Activated CD4-positive, alpha-beta T cell treated with anti-CD3 and anti-CD28 coated beads, Interleukin-2, amount 50 U/mL, for 4 hours (primary cell): ENCODE data around the gene USP10.

Source experiments
- DNase-seq, 2 experiments: peaks; one replicate each; pipeline ENCODE4 v3.0.0-alpha.2; 2020

USP10 gene

GRCh38 chr16:84778720-84779119 lies 78.9 kb downstream of the USP10 start:
- no peak for DNase-seq

DNA sequence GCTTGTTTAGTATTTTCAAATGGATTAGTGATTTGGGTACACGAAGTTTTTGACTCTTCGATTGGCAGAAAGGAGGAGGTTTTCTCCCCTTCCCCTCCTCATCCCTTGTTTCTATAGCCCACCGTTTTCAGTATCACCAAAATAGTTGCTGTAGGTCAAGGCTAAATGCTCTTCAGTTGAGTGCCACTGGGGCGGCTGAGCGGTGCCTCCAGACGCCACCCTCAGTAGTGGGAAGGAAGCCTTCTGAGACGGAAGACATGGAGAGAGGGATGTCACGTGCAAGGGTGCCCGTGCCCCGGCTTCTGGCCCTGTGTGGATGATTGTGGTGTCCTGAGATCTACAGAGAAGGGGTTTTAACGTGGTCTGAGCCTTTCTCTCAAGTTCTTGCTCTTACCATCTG lies 80.3 kb downstream of the USP10 start:
- DNase-seq = no peak

DNA sequence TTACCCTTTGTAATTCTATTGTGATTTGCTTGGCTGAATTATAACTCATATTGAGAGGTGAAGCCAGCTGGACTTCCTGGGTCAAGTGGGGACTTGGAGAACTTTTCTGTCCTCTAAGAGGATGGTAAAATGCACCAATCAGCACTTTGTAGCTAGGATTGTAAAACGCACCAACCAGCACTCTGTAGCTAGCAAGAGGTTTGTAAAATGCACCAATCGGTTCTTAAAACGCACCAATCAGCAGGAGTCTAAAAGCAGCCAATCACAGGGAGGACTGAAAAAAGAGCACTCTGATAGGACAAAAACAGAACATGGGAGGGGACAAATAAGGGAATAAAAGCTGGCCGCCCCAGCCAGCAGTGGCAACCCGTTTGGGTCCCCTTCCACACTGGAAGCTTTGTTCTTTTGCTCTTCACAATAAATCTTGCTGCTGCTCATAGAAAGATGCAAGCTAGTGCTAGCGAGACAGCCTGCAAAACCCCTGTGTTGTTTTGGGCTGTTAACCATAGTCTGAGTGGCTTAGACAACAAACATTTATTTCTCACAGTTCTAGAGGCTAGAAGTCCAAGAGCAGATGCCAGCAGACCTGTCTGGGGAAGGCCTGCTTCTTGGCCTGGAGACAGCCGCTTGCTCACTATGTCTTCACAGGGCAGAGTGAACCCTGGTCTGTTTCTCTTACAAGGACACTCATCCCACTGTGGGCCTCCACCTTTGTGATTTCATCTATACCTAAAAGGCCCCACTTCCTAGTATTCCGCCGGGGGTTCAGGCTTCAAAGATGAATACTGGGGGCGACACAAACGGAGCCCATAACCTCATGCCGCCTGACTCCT lies 81.0 kb downstream of the USP10 start:
- DNase-seq = no peak

DNA sequence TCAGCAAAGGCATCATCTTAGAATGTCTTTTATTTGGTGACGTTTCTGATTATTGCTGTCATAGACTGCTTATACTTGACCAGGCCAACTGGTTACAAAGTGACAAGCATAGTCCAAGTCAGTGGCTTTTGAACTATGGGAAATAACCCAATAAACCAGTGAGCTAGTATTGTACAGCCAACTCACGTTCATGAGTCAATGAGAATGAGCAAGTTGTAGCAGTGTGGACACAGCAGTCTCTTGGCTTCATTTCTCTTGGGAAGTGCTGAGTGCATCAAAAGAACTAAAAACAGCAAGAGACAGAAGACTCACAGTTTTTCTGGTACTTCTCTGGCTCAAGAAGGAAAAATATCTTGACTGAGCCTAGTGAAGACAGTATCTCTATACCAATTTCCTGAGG lies 83.0 kb downstream of the USP10 start:
- DNase-seq = no peak

DNA sequence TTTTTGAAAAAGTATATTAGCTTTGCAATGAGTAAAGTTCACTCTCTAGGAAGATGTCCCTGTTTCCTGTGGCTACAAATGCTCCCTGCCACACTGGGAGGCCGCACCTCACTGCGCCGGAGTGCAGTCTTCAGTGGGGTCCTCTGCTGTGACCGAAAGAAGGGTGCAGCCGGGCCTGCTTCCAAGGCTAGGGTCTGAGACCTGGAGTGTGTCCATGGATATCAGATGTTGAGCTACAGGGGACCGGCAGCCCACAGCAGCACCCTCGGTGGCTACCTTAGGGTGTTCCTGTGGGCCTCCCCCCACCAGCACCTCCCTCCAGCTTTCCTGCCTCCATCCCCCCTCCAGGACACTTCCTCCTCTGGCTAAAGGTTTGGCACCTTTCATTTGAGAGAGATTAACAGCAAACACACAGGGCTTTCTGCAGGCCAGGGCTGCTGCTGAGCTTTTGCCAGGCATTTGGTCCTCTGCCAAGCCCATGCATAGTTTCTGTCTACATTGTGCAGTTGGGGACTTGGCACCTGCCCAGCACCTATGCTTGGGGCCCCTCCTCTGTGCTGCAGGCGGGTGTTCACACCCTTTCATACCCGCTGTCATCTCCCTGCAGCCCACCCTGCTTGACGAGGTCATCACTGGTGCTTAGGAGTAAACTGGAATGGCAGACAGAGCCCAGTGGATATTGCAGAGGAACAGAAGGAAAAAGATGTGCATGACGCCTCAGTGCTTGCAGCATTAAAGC lies 86.2 kb downstream of the USP10 start:
- DNase-seq = no peak

DNA sequence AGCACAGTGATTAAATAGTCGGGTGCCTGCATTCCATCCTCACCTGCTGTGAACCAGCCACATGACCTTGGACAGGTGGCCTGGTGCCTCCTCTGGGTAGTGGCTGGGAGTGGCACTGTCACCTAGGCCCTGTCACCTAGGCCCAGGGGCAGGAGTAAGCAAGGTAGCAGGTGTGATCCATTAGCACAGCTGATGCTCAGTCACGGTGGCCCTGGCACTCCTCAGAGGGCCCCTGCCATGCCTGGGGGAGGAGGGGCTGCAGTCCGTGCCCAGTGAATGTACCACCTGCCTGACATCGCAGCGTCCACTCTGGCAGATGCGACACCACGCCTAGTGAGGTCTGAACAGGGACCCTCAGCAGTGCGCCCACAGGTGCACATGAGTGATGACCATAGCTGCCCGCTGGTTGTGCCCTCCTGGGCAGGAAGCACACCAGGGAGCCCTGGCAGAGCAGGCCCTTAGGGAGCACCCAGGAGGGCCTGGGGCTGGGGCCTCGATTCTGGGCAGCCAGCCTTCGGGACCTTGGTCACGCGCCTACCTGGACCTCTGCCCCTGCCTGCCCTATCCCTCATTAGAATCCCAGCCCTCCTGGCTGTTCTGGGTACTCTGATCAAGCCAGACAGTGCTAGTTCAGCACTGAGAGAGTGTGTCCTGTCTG lies 86.9 kb downstream of the USP10 start:
- DNase-seq = no peak

DNA sequence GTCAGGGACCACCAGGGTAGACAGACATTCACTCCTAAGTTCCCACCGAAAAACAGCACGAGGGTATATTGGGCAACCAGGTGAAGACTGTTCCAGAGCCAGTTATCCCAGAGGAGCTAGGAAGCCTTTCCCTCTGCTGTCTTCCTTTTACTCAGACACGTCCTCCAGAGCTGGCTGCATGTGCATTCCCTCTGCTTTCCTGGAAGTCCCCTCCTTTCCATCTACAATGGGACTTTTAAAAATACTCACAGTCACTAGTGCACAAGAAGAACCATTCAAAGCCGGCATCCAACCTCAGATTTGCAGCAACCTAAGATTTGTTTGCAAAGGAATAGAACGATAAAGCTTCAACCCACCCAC lies 87.4 kb downstream of the USP10 start:
- DNase-seq = no peak

GRCh38 chr16:84788920-84789391 lies 89.2 kb downstream of the USP10 start:
- DNase-seq = no peak

- DNase-seq = no peak
These were observed 89.6 kb downstream of the USP10 start for GRCh38 chr16:84789431-84789830.

GRCh38 chr16:84790301-84790700 lies 90.5 kb downstream of the USP10 start:
- DNase-seq = no peak

DNA sequence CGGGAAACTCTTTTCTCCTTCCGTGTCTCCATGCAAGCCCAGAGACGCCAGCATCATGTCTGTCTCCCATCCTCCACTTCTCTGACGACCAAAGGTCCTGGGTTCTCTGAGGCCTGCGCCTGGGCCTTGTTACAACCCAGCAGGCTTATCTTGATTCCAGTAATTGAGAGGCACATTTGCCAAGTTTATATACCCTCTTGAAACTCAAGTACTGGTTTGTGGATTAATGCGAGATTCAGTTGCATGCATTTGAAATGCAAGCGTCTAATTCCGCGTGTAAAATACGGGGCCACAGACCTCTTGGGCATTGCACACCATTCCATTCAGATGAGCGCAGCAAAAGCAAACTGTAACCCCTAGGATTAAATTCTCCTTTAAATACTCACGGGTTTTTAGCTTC lies 91.3 kb downstream of the USP10 start:
- no peak for DNase-seq

- no peak for DNase-seq
These were observed 91.7 kb downstream of the USP10 start for GRCh38 chr16:84791501-84791900.

- no peak for DNase-seq
These were observed 94.4 kb downstream of the USP10 start for GRCh38 chr16:84794186-84794585.

DNA sequence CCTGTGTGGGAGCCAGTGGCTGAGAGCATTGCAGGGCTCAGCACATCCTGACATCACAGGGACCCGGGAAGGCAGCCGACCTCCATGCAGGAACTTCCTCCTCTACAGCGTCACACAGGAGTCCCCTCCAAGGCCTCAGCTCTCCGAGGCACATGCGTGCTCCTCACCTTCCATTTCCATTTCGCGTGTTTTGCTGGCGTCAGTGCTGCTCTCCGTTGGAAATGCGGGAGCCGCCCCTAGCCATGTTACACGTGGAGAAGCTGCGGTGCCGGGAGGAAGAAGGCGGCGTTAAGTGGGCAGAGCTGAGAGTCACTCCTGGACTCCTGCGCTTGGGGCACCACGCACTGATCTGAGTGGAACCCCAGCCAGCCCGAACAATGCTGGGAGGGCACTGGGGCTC lies 94.8 kb downstream of the USP10 start:
- no peak for DNase-seq

DNA sequence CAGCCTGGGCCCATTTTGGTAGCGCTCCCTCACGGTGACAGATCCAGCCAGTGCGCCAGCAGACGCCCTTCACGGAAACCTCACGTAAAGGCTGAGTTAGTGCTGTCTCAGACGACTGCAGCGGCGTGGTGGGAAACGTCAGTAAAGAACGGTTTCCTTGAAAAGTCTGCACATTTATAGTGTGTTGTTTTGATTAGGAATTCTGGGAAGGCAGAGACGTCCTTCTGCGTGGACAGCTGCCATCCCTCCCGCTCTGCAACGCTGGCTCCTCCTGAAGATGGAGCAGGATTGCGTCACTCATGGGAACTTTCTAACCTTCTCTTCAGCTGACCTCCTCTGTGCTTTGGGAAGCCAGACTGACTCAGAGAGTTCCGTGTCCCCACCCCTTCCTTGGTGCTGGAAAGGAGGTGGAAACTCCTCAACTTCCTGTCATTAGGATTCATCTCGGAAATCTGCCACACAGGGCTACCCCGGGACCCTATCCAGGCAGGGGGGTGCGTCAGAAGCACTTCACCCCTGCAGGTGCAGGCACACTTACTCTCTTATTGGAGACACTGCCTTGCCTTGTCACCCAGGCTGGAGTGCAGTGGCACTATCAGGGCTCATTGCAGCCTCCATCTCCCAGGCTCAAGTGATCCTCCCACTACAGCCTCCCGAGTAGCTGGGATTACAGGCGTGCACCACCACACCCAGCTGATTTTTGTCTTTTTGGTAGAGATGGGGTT lies 95.7 kb downstream of the USP10 start:
- no peak for DNase-seq

DNA sequence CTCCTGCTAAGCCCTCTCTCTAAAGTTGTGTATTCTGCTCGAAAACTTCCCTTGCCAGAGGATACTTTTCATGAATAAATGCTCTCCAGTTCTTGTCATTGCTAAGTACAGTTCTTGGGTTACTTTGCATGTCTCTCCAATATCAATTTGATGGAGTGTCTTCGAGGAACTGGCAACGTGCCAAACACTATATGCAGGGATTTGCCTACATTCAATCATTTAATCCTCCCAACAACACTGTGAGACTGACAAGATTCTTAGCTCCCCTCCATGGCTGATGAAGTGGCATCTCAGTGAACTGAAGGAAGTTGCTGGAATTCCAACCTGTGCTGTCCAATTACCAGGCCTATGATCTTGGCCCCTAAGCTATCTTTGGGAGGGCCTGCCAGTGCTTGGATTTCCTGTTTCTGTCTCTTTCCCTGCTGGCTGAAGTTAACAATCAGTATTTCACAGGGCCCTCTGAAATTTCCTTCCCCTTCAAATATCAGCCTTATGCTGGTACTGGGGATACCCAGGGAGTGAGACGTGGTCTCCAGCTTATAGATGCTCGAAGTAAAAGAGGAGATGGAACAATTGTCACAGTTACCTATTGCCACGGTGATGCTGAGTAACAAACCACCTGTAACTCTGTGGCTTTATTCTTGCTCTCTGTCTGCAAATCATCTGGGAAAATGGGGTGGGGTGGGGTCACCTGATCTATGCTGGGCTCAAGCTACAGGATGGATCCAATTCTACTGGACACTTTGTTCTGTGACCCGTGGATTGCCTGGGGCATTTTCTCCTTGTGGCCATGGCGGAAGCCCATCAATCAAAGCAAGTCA lies 100.6 kb downstream of the USP10 start:
- DNase-seq = no peak

DNA sequence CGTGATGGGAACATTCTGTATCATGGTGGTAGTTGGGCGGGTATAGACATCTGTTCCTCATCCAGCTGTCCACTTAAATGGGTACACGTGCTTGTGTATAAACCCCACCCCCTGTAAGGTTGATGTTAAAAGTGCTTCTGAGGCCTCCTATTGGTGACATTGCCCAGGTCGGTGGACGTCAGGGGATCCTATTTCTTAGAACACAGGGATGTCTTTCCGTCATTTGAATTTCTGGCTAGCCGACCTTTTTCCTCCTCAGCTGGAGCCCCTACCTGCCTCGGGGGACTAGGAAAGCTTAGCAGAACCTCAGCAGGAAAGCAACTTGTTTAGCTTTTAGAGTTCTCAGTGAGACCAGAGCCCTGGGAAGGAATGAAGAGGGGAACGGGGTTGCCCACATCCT lies 103.3 kb downstream of the USP10 start:
- no peak for DNase-seq

GRCh38 chr16:84804326-84804725 lies 104.5 kb downstream of the USP10 start:
- no peak for DNase-seq

DNA sequence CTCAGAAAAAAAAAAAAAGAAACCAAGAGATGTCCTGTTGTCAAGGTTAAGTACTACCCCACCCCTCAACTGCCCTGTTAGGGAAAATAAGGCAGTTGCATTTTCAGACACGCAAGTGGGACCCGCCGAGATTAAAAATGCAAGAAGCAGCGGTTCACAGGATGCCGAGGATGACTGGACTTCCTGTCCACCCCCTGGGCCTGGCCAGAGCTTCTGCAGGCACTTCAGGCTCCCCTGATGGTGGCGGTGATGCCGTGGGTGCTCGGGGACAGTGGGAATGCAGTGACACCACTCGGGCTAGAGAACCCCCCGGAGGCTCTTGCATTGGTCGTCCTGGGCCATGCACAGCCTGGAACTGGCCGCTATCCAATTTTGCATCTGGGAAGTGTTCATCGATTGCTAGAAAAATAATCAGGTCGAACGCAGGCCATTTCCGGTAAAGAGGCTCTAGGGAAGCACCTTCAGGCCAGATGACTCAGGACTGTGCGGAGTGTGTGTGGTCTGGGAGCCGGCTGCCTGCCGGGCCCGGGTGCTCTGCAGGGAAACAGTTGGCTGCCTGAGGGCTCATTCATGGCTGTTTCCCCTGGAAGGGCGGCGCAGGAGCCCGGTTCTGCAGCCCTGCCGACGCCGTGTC lies 106.6 kb downstream of the USP10 start:
- DNase-seq = no peak

DNA sequence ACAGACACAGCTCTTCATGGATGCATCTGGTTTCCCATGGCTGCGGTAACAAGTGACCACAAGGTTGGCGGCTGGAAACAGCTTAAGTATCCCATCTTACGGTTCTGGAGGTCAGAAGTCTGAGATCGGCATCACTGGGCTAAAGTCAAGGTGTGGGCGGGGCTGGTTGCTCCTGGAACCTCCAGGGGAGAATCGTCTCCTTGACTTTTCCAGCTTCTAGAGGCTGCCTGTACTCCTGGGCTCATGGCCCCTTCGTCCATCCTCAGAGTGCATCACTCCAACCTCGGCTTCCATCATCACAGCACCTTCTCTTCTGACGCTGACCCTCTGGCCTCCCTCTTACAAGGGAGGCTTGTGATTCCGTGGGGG lies 107.1 kb downstream of the USP10 start:
- DNase-seq = no peak

DNA sequence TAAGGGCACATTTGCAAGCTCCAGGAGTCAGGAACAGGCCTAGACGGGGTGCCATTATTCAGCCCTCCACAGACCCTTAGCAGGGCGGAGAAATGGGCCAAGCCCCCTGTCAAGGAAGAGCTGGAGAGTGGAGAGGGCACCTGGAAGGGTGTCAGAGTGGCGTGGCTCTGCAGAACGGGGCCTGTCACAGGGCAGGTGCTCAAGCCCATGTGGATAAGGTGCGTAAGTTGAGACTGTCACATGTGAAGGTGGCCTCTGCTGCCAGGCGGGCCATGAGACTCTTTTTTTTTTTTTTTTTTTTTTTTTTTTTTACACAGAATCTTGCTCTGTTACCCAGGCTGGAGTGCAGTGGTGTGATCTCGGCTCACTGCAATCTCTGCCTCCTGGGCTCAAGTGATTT lies 108.0 kb downstream of the USP10 start:
- DNase-seq = no peak

DNA sequence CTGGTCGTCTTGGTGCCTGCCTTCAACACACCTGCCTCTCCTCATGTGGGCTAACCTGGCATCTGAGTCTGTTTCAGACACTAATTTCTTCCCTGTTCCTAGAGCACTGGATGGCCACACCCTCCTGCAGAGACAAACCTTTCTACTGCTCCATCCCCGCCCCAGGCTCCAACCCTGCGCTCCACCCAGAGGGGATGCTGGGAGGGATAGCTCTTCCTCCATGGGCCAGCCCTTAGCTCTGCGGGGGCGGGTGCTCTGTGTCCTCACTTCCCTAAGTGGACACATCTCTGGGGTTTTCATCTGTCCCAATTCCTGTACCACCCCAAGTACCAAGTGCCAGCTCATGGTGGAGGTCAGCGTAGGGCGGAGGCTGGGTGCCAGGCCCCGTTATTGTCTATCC lies 109.0 kb downstream of the USP10 start:
- no peak for DNase-seq
